ENCODE data around the gene SYT14. TPM values are rescaled to one million over a fixed set of nuclear protein-coding genes. Genes with fewer than 3 reads are reported as not detected.
A peak's percentile ranks its signal among the peaks of the same experiment; 100 is the strongest.

The SYT14 gene
- 1.3 and 1.4 TPM in 2 replicates for total RNA-seq (2012; rRNA removed)
- 0.14 and 0.16 TPM in 2 replicates for polyA plus RNA-seq (2012; rRNA removed)
- 0.01 and 0.12 TPM in 2 replicates for polyA plus RNA-seq (2012; cell fraction: cytosol; rRNA removed)
- polyA plus RNA-seq (2012; cell fraction: nucleus; rRNA removed; ENCODE audit: low replicate concordance): 0.02 and 0.19 TPM in 2 replicates
- Bru-seq, nascent RNA: percentile 15 among the genes with signal in this experiment
- BruChase-seq, experiment 1, labeled RNA remaining after a 6-hour chase: percentile 11 among the genes with signal in this experiment
- percentile 16 among the genes with signal in this experiment for BruChase-seq, experiment 2, labeled RNA remaining after a 2-hour chase
- long read RNA-seq, partial matches to known transcripts: 0 of 1 reads
- long read RNA-seq, other reads (novel, unspliced or antisense): 0 of 1 reads

- Histone ChIP-seq H3K36me3 (ENCODE audit: control insufficient read depth, insufficient read depth, low read length) (no peaks in the 10 kb centered on the region), H3K27ac (ENCODE audit: insufficient read depth, low read length) (no peak within 1 kb of the TSS; the same call in 1 of the 2 replicates), H3K79me1 (ENCODE audit: low read depth in 1 of 2, low read length in 2 of 2) (no peaks in the 10 kb centered on the region), H3K4me1 (ENCODE audit: control insufficient read depth, insufficient read depth, low read length) (no peaks in the 10 kb centered on the region; the same call in 1 of the 2 replicates), H4K5ac (ENCODE audit: low read depth, low read length) (no peak within 1 kb of the TSS), H2BK120ac (ENCODE audit: low read depth, low read length) (0 out of 2 replicates have a peak within 1 kb of the TSS, but pooled peaks have one; percentile 38), H4K91ac (ENCODE audit: insufficient read depth, low read depth, low read length) (no peak within 1 kb of the TSS), H2AK5ac (ENCODE audit: low read depth, low read length) (no peak within 1 kb of the TSS), H3K9me3 (ENCODE audit: control insufficient read depth, insufficient read depth, low read length) (no peaks in the 10 kb centered on the region), H2BK5ac (ENCODE audit: low read depth, low read length, poor library complexity, severe bottlenecking) (no peak within 1 kb of the TSS), H3K18ac (ENCODE audit: low read depth, low read length) (no peak within 1 kb of the TSS), H4K20me1 (ENCODE audit: insufficient read depth, low read length) (no peaks in the 10 kb centered on the region), H3K4me3 (ENCODE audit: insufficient read depth, low read depth, low read length) (peak within 1 kb of the TSS; percentile 61), H2BK15ac (ENCODE audit: low read depth, low read length) (no peak within 1 kb of the TSS; the same call in 2 of the 3 replicates), H2BK20ac (ENCODE audit: low read depth, low read length) (no peak within 1 kb of the TSS), H3K23ac (ENCODE audit: low read depth, low read length) (peak within 1 kb of the TSS; percentile 80), H3K27me3 (ENCODE audit: control insufficient read depth, insufficient read depth, low read length) (peaks cover 5% of the 10 kb centered on the region), H4K8ac (ENCODE audit: low read depth in 2 of 2, low read length in 2 of 2) (no peak within 1 kb of the TSS; a peak in 1 of 4 replicates), H2AFZ (replicated peaks; ENCODE audit: low read length, poor library complexity) (peak within 1 kb of the TSS; percentile 99), H3K9ac (ENCODE audit: low read depth, low read length) (no peak within 1 kb of the TSS), H3K9me1 (ENCODE audit: insufficient read depth, low read length) (no peaks in the 10 kb centered on the region), H3K4me2 (ENCODE audit: low read depth, low read length) (peak within 1 kb of the TSS; percentile 78), H2AK9ac (replicated peaks; ENCODE audit: low read depth, low read length, poor library complexity) (peak within 1 kb of the TSS; percentile 63), H3K56ac (ENCODE audit: extremely low read depth, insufficient read depth, low read length) (no peak within 1 kb of the TSS), H3K14ac (replicated peaks; ENCODE audit: low read depth, low read length) (no peak within 1 kb of the TSS), H3K4ac (ENCODE audit: low read depth, low read length) (no peak within 1 kb of the TSS)
- WGBS, 2 experiments (ENCODE audit: extremely low coverage in 2 of 2, insufficient read length in 1 of 2): 2% methylated on average over 35 of the region's 98 CpGs; no CpG with 5 or more reads in 1 of the 2 experiments
- BruUV-seq (replicated peaks): no TSS peak
- ATAC-seq (ENCODE audit: low read depth) (peak; percentile 86), DNase-seq (peak; percentile 25)
- in situ Hi-C loops (cut with MboI; ENCODE audit: low sequenced_read_pairs): no loop called here
- POLR2A ChIA-PET (ENCODE audit: unreplicated experiment): no interaction called here
- intact Hi-C loops (cut with micrococcal nuclease): loop anchor here (1.0 kb wide), 1 partner anchor 78 kb away; no protein-coding TSS in a partner anchor
- dilution Hi-C loops (cut with HindIII; ENCODE audit: low sequenced_read_pairs, unreplicated experiment): no loop called here
- TF ChIP-seq MAFK (IDR thresholded peaks at IDR 0.05; ENCODE audit: low read depth, low read length): no peak
- no peak for TF ChIP-seq POLR2A (IDR thresholded peaks at IDR 0.05; ENCODE audit: low read depth, low read length)
- TF ChIP-seq MXI1 (IDR thresholded peaks at IDR 0.05; ENCODE audit: borderline replicate concordance, low read depth, low read length): no peak
- no peak for TF ChIP-seq MAZ (IDR thresholded peaks at IDR 0.05; ENCODE audit: borderline replicate concordance, low read depth, low read length)
- TF ChIP-seq NFE2L2 (IDR thresholded peaks at IDR 0.05; ENCODE audit: low read depth, low read length): no peak
- no peak for TF ChIP-seq CEBPB (IDR thresholded peaks at IDR 0.05; ENCODE audit: low read depth, low read length)
- TF ChIP-seq RFX5 (IDR thresholded peaks at IDR 0.05; ENCODE audit: low read depth, low read length): no peak
- TF ChIP-seq CHD1 (IDR thresholded peaks at IDR 0.05; ENCODE audit: low read depth, low read length): no peak
- TF ChIP-seq SMC3 (IDR thresholded peaks at IDR 0.05; ENCODE audit: low read depth, low read length): no peak
- no peak for TF ChIP-seq USF2 (IDR thresholded peaks at IDR 0.05; ENCODE audit: low read depth, low read length)
- no peak for TF ChIP-seq RAD21 (IDR thresholded peaks at IDR 0.05; ENCODE audit: low read length)
- TF ChIP-seq ELK1 (IDR thresholded peaks at IDR 0.05; ENCODE audit: borderline replicate concordance, low read depth, low read length): no peak
- CTCF ChIA-PET: no interaction called here
These were observed at the start of gene SYT14 for GRCh38 chr1:209937996-209938959. Gene SYT14, plus strand, starts transcription at chr1:209938217. Its CDS starts 48 bp downstream, at chr1:209938265.
